Fibroblast of skin of back (primary cell): ENCODE data around the gene ZNF337.

Experiments used
- DNase-seq: peaks from one replicate; pipeline ENCODE4 v3.0.0-alpha.2; 2013

The ZNF337 gene

GRCh38 chr20:25626779-25627178 lies 69.9 kb downstream of the ZNF337 start:
- DNase-seq, result no peak

GRCh38 chr20:25624500-25624939 lies 72.1 kb downstream of the ZNF337 start:
- no peak for DNase-seq
